GM21529 (cell line): Measurements from ENCODE around the gene TNFAIP8.

Experiments used
- ATAC-seq: cut with Tn5 transposase; IDR thresholded peaks from one replicate; pipeline ENCODE4 v1.9.1; 2021; ENCODE audit not compliant: unreplicated experiment

The TNFAIP8 gene

GRCh38 chr5:119355685-119356611 lies at the start of gene TNFAIP8:
Gene TNFAIP8 (plus strand): TSS chr5:119356019. CDS start chr5:119356091, 72 bp downstream.
- peak; percentile 39 for ATAC-seq

GRCh38 chr5:119307170-119307569 lies 48.6 kb upstream of the TNFAIP8 start:
- no peak for ATAC-seq

GRCh38 chr5:119309326-119309725 lies 46.5 kb upstream of the TNFAIP8 start:
- peak; percentile 3 for ATAC-seq

- no peak for ATAC-seq
These were observed 44.1 kb upstream of the TNFAIP8 start for GRCh38 chr5:119311688-119312087.

GRCh38 chr5:119312403-119312802 lies 43.4 kb upstream of the TNFAIP8 start:
- no peak for ATAC-seq

GRCh38 chr5:119313197-119313596 lies 42.6 kb upstream of the TNFAIP8 start:
- no peak for ATAC-seq

- no peak for ATAC-seq
These were observed 41.9 kb upstream of the TNFAIP8 start for GRCh38 chr5:119313658-119314605.

- ATAC-seq: peak; percentile 78
These were observed 40.3 kb upstream of the TNFAIP8 start for GRCh38 chr5:119315516-119315949.

- no peak for ATAC-seq
These were observed 39.7 kb upstream of the TNFAIP8 start for GRCh38 chr5:119316086-119316485.

GRCh38 chr5:119316906-119317305 lies 38.9 kb upstream of the TNFAIP8 start:
- no peak for ATAC-seq

- ATAC-seq: peak; percentile 41
These were observed 37.4 kb upstream of the TNFAIP8 start for GRCh38 chr5:119318256-119318894.

- ATAC-seq: no peak
These were observed 36.4 kb upstream of the TNFAIP8 start for GRCh38 chr5:119319401-119319800.

GRCh38 chr5:119319890-119320289 lies 35.9 kb upstream of the TNFAIP8 start:
- no peak for ATAC-seq

GRCh38 chr5:119321569-119322311 lies 34.1 kb upstream of the TNFAIP8 start:
- no peak for ATAC-seq

- ATAC-seq: no peak
These were observed 33.4 kb upstream of the TNFAIP8 start for GRCh38 chr5:119322312-119322947.

- ATAC-seq: peak; percentile 56
These were observed 32.8 kb upstream of the TNFAIP8 start for GRCh38 chr5:119322948-119323537.

- ATAC-seq: no peak
These were observed 32.2 kb upstream of the TNFAIP8 start for GRCh38 chr5:119323601-119324000.

- no peak for ATAC-seq
These were observed 31.0 kb upstream of the TNFAIP8 start for GRCh38 chr5:119324842-119325241.

GRCh38 chr5:119327018-119327417 lies 28.8 kb upstream of the TNFAIP8 start:
- no peak for ATAC-seq
